ENCODE data around the gene ALCAM. TPM values are rescaled to one million over a fixed set of nuclear protein-coding genes. Genes with fewer than 3 reads are reported as not detected.

Gene ALCAM
- polyA plus RNA-seq, 3 donors = 7.1 to 8.0 (median 7.9) TPM

- H3K27ac Mint-ChIP-seq = no peak overlapping the region
- no peaks in the 10 kb centered on the region for H3K9me3 Mint-ChIP-seq
- intact Hi-C loops (cut with micrococcal nuclease) = no loop called here
Measured at GRCh38 chr3:105533960-105534359, 167.3 kb downstream of the ALCAM start.

GRCh38 chr3:105534491-105534890 lies 167.8 kb downstream of the ALCAM start:
- Histone ChIP-seq H3K9ac (ENCODE audit: insufficient read depth, low read length, poor library complexity, severe bottlenecking) (no peak overlapping the region), H2AFZ (ENCODE audit: insufficient read depth, low read depth, low read length, poor library complexity, severe bottlenecking) (no peak overlapping the region), H3K27me3 (ENCODE audit: control insufficient read depth in 2 of 2, insufficient read depth in 2 of 2, low read length in 2 of 2) (no peaks in the 10 kb centered on the region), H3K79me2 (ENCODE audit: insufficient read depth, low read length) (no peaks in the 10 kb centered on the region), H3K4me3 (replicated peaks in 1 of 3; ENCODE audit: low read depth in 2 of 3, low read length in 3 of 3) (no peak overlapping the region), H3K4me1 (ENCODE audit: control insufficient read depth in 1 of 2, insufficient read depth in 2 of 2, low read length in 2 of 2) (no peaks in the 10 kb centered on the region), H4K20me1 (ENCODE audit: insufficient read depth, low read length) (no peaks in the 10 kb centered on the region), H3K9me3 (replicated peaks in 1 of 2; ENCODE audit: control insufficient read depth in 1 of 2, insufficient read depth in 1 of 2, low read length in 2 of 2) (no peaks in the 10 kb centered on the region), H3K36me3 (replicated peaks in 1 of 2; ENCODE audit: control insufficient read depth in 1 of 2, insufficient read depth in 2 of 2, low read length in 2 of 2) (peaks cover 0 to 31% of the 10 kb centered on the region in 2 donors), H3K4me2 (replicated peaks; ENCODE audit: extremely low read depth, low read length, poor library complexity, severe bottlenecking) (no peak overlapping the region), H3K27ac (ENCODE audit: low read depth in 1 of 2, low read length in 2 of 2) (no peak overlapping the region)
- H3K36me3 Mint-ChIP-seq = peaks cover 33 to 47% of the 10 kb centered on the region in 2 donors
- DNase-seq = no peak
- H3K9me3 Mint-ChIP-seq = no peaks in the 10 kb centered on the region
- no peaks in the 10 kb centered on the region for H3K27me3 Mint-ChIP-seq (ENCODE audit: low read depth in 3 of 3)
- no CpG with 5 or more reads among the region's 5 CpGs for WGBS (ENCODE audit: insufficient coverage)
- TF ChIP-seq CTCF (IDR thresholded peaks at IDR 0.05) = no peak
- no peak overlapping the region for H3K27ac Mint-ChIP-seq
- H3K4me1 Mint-ChIP-seq = no peaks in the 10 kb centered on the region
- intact Hi-C loops (cut with micrococcal nuclease) = no loop called here
- no peak overlapping the region for H3K4me3 Mint-ChIP-seq

More at GRCh38 chr3:105533960-105534359, 167.3 kb downstream of the ALCAM start:
- H3K9me3 ChIP-seq (replicated peaks in 1 of 2; ENCODE audit: control insufficient read depth in 1 of 2, insufficient read depth in 1 of 2, low read length in 2 of 2) = no peaks in the 10 kb centered on the region
- H3K4me1 ChIP-seq (ENCODE audit: control insufficient read depth in 1 of 2, insufficient read depth in 2 of 2, low read length in 2 of 2) = no peaks in the 10 kb centered on the region
- H2AFZ ChIP-seq (ENCODE audit: insufficient read depth, low read depth, low read length, poor library complexity, severe bottlenecking) = no peak overlapping the region
- H3K27ac ChIP-seq (ENCODE audit: low read depth in 1 of 2, low read length in 2 of 2) = no peak overlapping the region
- no peaks in the 10 kb centered on the region for H4K20me1 ChIP-seq (ENCODE audit: insufficient read depth, low read length)
- H3K9ac ChIP-seq (ENCODE audit: insufficient read depth, low read length, poor library complexity, severe bottlenecking) = no peak overlapping the region
- no peak for TF ChIP-seq CTCF (IDR thresholded peaks at IDR 0.05)
- peaks cover 34 to 47% of the 10 kb centered on the region in 2 donors for H3K36me3 Mint-ChIP-seq
- H3K4me3 Mint-ChIP-seq = no peak overlapping the region
- H3K27me3 Mint-ChIP-seq (ENCODE audit: low read depth in 3 of 3) = no peaks in the 10 kb centered on the region
- no peaks in the 10 kb centered on the region for H3K4me1 Mint-ChIP-seq
- no peak overlapping the region for H3K4me3 ChIP-seq (replicated peaks in 1 of 3; ENCODE audit: low read depth in 2 of 3, low read length in 3 of 3)
- H3K4me2 ChIP-seq (replicated peaks; ENCODE audit: extremely low read depth, low read length, poor library complexity, severe bottlenecking) = no peak overlapping the region
- peaks cover 0 to 31% of the 10 kb centered on the region in 2 donors for H3K36me3 ChIP-seq (replicated peaks in 1 of 2; ENCODE audit: control insufficient read depth in 1 of 2, insufficient read depth in 2 of 2, low read length in 2 of 2)
- H3K27me3 ChIP-seq (ENCODE audit: control insufficient read depth in 2 of 2, insufficient read depth in 2 of 2, low read length in 2 of 2) = no peaks in the 10 kb centered on the region
- H3K79me2 ChIP-seq (ENCODE audit: insufficient read depth, low read length) = no peaks in the 10 kb centered on the region
- DNase-seq = no peak
- WGBS (ENCODE audit: insufficient coverage) = no CpG with 5 or more reads among the region's 3 CpGs

Data from CD14-positive monocyte (primary cell).